GM12892 (cell line): ENCODE data around the gene GID8.

Source experiments
- POLR2A ChIP-seq: IDR thresholded peaks from 2 replicates; pipeline ENCODE4 v1.6.1; 2011; ENCODE audit warnings: low read depth, low read length, control low read depth
- POLR2AphosphoS5 ChIP-seq: IDR thresholded peaks from 2 replicates; pipeline ENCODE4 v1.6.1; 2011; ENCODE audit warnings: low read depth, low read length, control low read depth
- TAF1 ChIP-seq: IDR thresholded peaks from 2 replicates; pipeline ENCODE4 v1.6.1; 2011; ENCODE audit warnings: low read depth, mild to moderate bottlenecking, control low read depth, low read length, borderline replicate concordance

- TF ChIP-seq POLR2A: no peak
- TF ChIP-seq POLR2AphosphoS5: no peak
- no peak for TF ChIP-seq TAF1
Measured at GRCh38 chr20:62890444-62890843, 47.5 kb upstream of the GID8 start.
